Parathyroid adenoma (tissue), 2 donors: ENCODE results near the gene TRPC1.

Source experiments
- H2AFZ ChIP-seq: fragments of 300-600 bp; sonication (generic); one replicate; pipeline ENCODE4 v1.7.0; 2017; ENCODE audit warnings: antibody characterized with exemption, mild to moderate bottlenecking
- H3K27ac ChIP-seq: fragments of 300-600 bp; sonication (generic); one replicate; pipeline ENCODE4 v1.7.0; 2017
- H3K27me3 ChIP-seq: fragments of 300-600 bp; sonication (generic); one replicate; pipeline ENCODE4 v1.7.0; 2017; ENCODE audit warnings: low read length; ENCODE audit not compliant: control insufficient read depth, insufficient read depth
- H3K36me3 ChIP-seq: fragments of 300-600 bp; sonication (generic); one replicate; pipeline ENCODE4 v1.7.0; 2017; ENCODE audit warnings: low read length; ENCODE audit not compliant: control insufficient read depth, insufficient read depth
- H3K4me1 ChIP-seq: fragments of 300-600 bp; sonication (generic); one replicate; pipeline ENCODE4 v1.7.0; 2017; ENCODE audit warnings: control low read depth
- H3K4me2 ChIP-seq: fragments of 300-600 bp; sonication (generic); one replicate; pipeline ENCODE4 v1.7.0; 2017; ENCODE audit warnings: low read length
- H3K4me3 ChIP-seq: fragments of 300-600 bp; sonication (generic); one replicate; pipeline ENCODE4 v1.7.0; 2017; ENCODE audit warnings: low read depth, low read length
- H3K79me2 ChIP-seq: fragments of 300-600 bp; sonication (generic); one replicate; pipeline ENCODE4 v1.7.0; 2017; ENCODE audit warnings: control low read depth
- H3K9ac ChIP-seq: fragments of 300-600 bp; sonication (generic); one replicate; pipeline ENCODE4 v1.7.0; 2017; ENCODE audit warnings: mild to moderate bottlenecking
- H3K9me3 ChIP-seq: fragments of 300-600 bp; sonication (generic); one replicate; pipeline ENCODE4 v1.7.0; 2017; ENCODE audit warnings: low read length; ENCODE audit not compliant: control insufficient read depth
- CTCF ChIP-seq: fragments of 300-600 bp; sonication (generic); IDR thresholded peaks from one replicate; pipeline ENCODE4 v1.7.0; 2017; ENCODE audit warnings: antibody characterized with exemption, mild to moderate bottlenecking
- donor health status: primary hyperparathyroidism.

Gene TRPC1

GRCh38 chr3:142801746-142802145, 77.9 kb downstream of the TRPC1 start:
- H3K4me1 ChIP-seq: peaks cover 3% of the 10 kb centered on the region
- no peaks in the 10 kb centered on the region for H3K9me3 ChIP-seq
- H3K27ac ChIP-seq: no peak overlapping the region
- no peak overlapping the region for H3K4me3 ChIP-seq
- H3K79me2 ChIP-seq: no peaks in the 10 kb centered on the region
- no peak overlapping the region for H3K4me2 ChIP-seq
- H3K36me3 ChIP-seq: no peaks in the 10 kb centered on the region
- TF ChIP-seq CTCF: no peak
- no peak overlapping the region for H3K9ac ChIP-seq
- H3K27me3 ChIP-seq: no peaks in the 10 kb centered on the region
- no peak overlapping the region for H2AFZ ChIP-seq

DNA sequence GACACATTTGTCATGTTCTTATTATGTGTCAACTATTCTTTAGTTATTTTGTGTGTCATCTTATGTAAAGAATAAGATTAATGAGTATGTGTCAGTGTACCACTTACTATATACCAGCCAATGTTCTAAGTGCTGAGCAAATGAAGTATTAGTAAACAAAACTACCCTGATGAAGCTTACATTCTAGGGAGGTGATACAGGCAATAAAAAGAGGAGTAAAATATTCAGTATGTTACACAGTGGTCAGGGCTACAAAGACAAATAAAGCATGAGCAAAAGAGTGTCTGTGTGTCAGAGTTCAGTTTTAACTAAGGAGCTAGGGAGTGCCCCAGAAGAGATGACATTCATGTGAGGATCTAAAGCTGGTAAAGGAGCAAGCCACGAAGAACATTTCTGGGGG, 79.1 kb downstream of the TRPC1 start:
- Histone ChIP-seq H3K9me3 (no peaks in the 10 kb centered on the region), H3K4me3 (no peak overlapping the region), H3K4me2 (no peak overlapping the region), H3K27ac (no peak overlapping the region), H3K27me3 (no peaks in the 10 kb centered on the region), H3K79me2 (no peaks in the 10 kb centered on the region), H3K36me3 (no peaks in the 10 kb centered on the region), H2AFZ (no peak overlapping the region), H3K4me1 (peaks cover 3% of the 10 kb centered on the region), H3K9ac (no peak overlapping the region)
- no peak for TF ChIP-seq CTCF

- Histone ChIP-seq H3K4me2 (no peak overlapping the region), H3K27ac (no peak overlapping the region), H3K27me3 (no peaks in the 10 kb centered on the region), H3K79me2 (no peaks in the 10 kb centered on the region), H3K9me3 (no peaks in the 10 kb centered on the region), H2AFZ (no peak overlapping the region), H3K9ac (no peak overlapping the region), H3K36me3 (no peaks in the 10 kb centered on the region), H3K4me1 (no peaks in the 10 kb centered on the region), H3K4me3 (no peak overlapping the region)
- TF ChIP-seq CTCF: no peak
Measured at GRCh38 chr3:142808103-142808917, 84.5 kb downstream of the TRPC1 start.

DNA sequence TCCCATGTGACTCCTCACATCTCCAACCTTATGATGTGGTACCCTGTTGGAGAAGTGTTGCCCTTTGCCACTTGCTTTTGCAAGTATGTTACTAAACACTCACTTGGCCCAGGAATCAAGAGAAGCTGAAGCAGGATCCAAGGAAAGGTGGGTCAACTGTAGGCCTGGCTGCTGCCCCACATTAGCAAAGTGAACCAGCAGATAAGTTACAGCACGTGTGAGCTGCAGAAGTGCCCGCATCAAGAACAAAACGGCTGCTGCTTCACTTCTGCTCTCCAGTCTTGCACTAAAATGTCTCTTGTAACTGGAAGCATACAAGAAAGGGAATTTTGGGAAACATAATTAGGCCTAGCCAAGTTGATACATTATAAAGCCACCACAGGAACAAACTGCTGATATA, 85.4 kb downstream of the TRPC1 start:
- H3K4me2 ChIP-seq: no peak overlapping the region
- H3K9ac ChIP-seq: no peak overlapping the region
- H3K79me2 ChIP-seq: no peaks in the 10 kb centered on the region
- H3K27me3 ChIP-seq: no peaks in the 10 kb centered on the region
- no peak overlapping the region for H3K27ac ChIP-seq
- H3K4me3 ChIP-seq: no peak overlapping the region
- H2AFZ ChIP-seq: no peak overlapping the region
- no peaks in the 10 kb centered on the region for H3K36me3 ChIP-seq
- H3K4me1 ChIP-seq: no peaks in the 10 kb centered on the region
- no peak for TF ChIP-seq CTCF
- no peaks in the 10 kb centered on the region for H3K9me3 ChIP-seq

GRCh38 chr3:142815803-142816202, 92.0 kb downstream of the TRPC1 start:
- no peaks in the 10 kb centered on the region for H3K79me2 ChIP-seq
- H3K9ac ChIP-seq: no peak overlapping the region
- peaks cover 16% of the 10 kb centered on the region for H3K4me1 ChIP-seq
- H3K4me2 ChIP-seq: no peak overlapping the region
- H3K36me3 ChIP-seq: no peaks in the 10 kb centered on the region
- no peak for TF ChIP-seq CTCF
- no peak overlapping the region for H3K4me3 ChIP-seq
- no peaks in the 10 kb centered on the region for H3K9me3 ChIP-seq
- H3K27ac ChIP-seq: no peak overlapping the region
- H2AFZ ChIP-seq: no peak overlapping the region
- no peaks in the 10 kb centered on the region for H3K27me3 ChIP-seq
